Left forelimb (tissue), 1 donor: ENCODE results near the gene SPNS3.

ENCODE experiments used
- DNase-seq: peaks from one replicate; pipeline ENCODE4 v3.0.0-alpha.2; 2018; ENCODE audit warnings: low spot score

The SPNS3 gene

DNA sequence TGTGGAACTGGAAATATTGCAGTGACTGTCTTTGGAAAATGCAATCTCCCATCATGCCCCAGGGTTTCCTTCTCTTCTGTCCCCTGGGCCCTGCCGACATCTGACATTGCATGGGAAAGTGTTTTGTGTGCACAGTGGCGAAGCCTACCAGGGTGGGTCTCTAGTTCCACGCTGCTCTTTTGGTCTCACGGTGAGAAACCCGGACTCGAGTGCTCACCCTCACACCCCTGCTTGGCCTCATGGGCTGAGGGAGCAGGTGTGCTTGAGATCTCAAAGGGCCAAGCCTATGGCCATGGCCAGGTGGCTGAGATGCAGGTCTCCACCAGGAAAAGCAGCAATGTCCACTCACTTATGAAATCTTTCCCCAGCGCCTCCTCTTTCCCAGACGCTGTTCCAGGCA lies 32.0 kb downstream of the SPNS3 start:
- DNase-seq, result no peak

GRCh38 chr17:4467287-4467686 lies 33.5 kb downstream of the SPNS3 start:
- DNase-seq, result no peak

- no peak for DNase-seq
Observed at GRCh38 chr17:4469552-4469951, 35.8 kb downstream of the SPNS3 start.

GRCh38 chr17:4472286-4472685 lies 38.5 kb downstream of the SPNS3 start:
- no peak for DNase-seq

DNA sequence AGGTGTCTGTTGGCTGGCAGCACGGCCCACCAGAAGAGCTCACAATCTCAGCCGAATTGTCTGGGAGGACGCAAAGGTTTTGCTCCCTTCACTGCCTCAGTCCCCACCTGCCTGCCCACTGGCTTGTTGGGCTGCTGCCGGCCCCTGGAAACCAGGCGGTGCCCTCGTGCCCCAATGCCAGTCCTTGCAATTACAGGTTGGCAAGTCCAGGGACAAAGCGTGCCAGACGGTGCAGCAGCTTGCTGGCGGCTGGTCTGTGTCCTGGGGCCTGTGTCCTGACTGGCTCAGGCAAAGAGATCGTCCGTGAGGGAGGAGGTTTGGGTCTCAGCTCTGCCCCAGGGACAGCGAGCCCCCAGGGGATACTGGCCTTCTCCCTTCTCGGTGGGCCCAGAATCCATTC lies 40.4 kb downstream of the SPNS3 start:
- no peak for DNase-seq

DNA sequence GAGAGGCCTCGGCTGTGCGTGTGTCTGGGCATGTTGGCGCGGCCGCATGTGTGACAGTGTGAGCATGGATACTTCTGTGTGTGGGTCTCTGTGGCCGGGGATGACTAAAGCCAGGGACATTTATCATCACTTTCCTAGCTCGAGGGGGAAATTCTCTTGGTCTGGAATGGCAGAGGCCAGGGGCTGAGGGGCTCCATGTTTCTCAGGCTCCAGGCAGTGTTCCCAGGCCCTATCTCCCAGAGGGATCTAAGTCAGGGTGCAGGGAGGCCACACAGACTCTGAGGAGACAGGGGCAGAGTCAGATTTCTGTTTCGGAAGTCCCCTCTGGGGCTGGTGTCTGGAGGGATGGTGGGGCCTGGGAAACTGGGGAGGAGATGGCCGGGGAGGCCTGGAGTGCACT lies 41.3 kb downstream of the SPNS3 start:
- no peak for DNase-seq

DNA sequence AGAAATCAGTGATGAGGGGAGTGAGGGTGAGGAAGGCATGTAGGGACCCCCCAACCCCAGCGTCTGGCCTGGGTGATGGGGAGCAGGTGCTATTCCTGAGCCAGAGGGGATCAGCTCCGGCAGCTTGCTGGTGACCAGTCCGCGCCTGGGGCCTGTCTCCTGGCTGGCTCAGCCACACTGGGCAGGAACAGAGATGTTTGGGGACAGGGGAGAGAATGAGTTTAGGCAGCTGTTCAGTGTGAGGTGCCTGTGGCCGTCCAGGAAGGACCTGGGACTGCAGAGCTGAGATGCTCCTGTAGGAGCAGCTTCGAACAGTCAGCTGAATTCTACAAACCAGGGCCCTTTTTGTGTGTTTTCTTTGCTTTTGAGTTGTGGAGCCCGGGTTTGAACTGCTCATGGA lies 41.7 kb downstream of the SPNS3 start:
- DNase-seq, result no peak

DNA sequence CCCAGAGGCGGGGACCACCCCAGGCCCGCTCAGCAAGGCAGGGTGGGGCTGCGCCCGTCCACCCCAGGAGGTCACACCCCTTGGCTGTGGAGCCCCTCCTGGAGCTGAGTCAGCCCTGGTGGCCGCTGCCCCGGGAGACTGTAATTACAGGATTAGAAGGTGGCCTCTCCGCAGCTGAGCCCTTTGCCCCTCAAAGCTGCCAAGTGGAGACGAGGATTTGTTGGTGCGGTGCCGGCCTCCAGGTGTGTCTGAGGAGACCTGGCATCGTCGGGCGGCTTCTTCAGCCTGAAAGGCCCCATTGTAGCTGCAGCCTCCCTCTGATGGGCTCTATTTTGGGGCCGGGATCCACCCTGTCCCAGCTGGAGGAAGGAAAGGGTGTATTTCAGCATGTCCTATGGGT lies 42.3 kb downstream of the SPNS3 start:
- DNase-seq, result no peak

GRCh38 chr17:4476511-4477070 lies 42.9 kb downstream of the SPNS3 start:
- no peak for DNase-seq

DNA sequence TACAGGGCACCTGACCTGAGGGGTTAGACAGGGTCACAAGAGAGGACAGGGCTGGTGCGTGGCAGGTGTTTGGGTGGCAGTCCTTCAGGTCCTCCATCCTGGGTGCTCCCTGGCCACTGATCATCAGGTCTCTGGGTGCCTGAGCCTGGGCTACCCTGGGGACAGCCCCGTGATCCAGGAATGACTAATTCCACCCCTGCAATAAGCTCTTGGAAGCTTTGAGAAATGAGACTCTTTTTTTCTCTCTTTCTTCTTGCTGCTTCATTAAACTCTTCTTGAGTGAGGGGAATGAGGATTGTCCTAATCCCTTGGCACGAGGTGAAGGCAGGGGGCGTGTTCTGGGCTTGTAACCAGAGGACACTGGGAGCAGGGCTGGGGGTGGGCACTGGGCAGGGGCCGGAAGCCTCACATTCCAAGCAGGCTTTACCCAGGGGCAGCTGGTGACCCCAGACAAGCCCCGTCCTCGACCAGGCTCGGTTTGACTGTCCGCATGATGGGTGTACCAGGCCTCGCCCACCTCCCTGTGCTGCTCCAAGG lies 43.6 kb downstream of the SPNS3 start:
- no peak for DNase-seq

DNA sequence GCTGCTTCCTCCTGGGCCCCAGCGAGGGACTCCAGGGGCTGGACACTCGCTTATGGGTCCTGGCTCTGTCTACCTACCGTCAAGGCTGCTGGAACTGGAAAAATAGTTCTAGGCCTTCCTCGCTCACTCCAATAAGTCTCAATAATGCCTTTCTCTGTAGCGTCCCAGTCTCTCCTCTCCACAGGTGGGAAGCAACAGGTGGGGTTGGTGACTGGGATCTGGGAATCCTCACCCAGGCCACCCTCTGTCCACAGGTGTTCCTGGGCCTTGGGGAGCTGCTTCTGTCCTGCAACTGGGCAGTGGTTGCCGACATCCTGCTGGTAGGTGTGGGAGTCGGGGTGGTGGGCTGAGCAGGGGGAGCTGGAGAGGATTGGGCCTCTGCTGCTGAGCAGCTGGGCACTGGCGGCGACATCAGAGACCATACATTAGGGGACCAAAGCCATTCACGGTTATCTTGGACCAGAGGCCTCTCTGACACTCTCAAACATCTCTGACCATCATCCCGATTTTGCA lies 44.6 kb downstream of the SPNS3 start:
- DNase-seq, result no peak

- no peak for DNase-seq
Observed at GRCh38 chr17:4479340-4479981, 45.7 kb downstream of the SPNS3 start.

DNA sequence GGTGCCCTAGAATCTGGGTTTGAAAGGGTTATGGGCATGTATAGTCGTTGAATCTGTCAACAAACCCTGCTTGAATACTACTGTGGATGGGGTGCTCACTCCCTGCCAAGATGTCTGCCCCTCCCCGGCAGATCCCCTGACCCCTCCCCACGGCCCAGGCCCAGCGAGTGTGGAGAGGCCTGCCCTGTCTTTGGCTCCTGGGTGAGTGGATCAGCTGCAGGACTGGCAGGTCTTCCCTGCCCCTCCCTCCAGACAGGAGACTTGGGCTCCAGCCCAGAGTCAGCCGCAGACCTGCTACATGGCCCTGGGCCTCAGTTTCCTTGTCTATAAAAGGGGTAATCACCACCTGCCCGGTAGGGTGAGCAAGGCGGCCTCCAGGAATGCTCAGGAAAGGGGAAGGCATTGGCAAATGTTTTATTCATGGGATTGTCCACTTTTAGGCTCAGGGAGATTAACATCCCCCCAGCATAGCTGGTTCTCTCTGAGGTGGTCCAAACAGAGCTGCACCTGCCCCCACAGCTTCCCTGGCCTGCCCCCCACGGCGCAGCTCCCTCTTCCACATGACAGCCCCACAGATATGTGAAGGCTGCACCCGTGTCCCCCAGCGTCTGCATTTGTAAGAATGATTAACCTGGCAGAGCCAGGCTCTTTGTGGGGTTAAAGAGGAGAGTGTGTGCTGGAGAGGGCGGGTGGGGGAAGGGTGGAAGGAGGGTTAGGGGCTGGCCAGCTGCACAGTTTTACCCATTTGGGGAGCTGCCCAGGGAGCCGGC lies 46.4 kb downstream of the SPNS3 start:
- no peak for DNase-seq

DNA sequence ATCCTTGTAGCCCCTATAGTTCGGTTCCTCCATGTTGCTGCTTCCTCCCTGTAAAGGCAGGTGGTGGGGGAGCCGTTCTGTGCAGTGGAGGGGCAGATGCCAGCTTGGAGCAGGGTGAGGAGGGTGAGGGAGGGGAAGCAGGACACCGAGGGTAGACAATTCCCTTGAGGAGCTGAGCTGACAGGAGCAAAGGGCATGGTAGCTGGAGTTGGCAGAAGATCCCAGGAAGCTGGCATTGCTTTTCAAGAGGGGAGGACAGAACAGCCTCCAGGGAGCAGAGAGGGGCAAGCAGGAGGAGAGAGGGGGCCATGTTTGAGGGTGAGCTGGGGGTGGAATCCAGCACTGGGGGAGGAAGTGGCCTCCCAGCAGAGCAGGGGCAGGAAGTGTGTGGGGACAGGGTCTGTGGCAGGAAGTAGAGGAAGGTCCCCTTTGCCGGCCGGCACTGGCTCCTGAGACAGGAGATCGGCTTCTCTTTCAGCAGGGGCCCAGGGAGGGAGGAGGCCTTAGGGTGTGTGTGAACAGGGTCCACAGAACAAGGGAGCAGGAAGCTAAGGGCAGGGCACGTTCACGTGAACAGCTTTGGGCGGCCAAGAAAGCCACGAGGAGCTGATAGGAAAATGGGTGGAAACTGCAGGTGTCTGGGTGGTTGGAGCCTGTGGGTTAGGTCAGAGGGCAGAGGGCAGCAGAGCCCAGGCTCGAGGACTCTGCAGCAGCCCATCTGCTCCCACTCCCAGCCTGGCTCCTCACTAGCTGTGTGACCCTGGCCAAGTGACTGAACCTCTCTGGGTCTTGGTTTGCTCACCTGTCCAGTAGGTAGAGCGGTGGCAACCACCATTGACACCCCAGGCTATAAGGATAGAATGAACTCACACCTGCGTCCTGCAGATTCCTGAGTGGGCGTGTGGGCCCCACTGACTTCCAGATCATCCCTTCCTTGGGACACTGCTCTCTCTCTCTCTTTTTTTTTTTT lies 47.5 kb downstream of the SPNS3 start:
- no peak for DNase-seq

DNA sequence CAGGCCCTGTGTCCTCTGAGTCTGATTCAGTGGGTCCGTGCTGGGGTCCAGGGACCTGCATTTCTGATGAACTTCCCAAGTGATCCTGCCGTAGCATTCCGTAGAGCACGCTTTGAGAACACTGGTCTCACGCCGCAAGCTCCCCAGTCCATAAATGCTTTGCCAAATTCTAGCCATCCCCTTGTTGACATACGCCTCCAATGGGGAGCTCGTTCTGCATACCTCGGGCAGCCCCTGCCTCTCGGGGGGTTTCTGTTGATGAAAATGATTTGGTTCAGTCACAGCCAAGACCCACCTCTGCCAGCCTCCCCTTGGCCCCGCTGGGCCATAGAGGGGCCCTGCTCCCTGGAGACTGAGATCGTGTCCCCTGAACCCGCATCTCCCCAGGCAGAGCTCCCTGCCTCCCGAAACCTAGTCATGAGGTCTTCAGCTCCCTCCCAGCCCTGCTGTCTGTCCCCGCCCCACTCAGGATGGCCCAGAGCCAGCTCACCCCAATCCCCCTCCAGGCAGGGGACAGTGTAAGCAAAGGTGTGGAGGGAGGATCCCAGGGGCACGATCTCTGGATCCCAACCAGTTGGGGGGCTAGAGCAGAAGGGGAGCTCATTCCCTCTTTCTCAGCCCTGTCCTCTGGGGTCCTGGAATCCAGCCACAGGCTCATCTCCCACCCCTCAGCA lies 48.7 kb downstream of the SPNS3 start:
- DNase-seq, result no peak

- DNase-seq, result no peak
Observed at GRCh38 chr17:4483012-4483840, 49.5 kb downstream of the SPNS3 start.

- DNase-seq, result no peak
Observed at GRCh38 chr17:4485676-4486646, 52.2 kb downstream of the SPNS3 start.

- DNase-seq, result no peak
Observed at GRCh38 chr17:4487296-4487695, 53.6 kb downstream of the SPNS3 start.
